SK-N-SH treated with all-trans-retinoic acid at 6 μM for 48 hours (cell line): ENCODE data around the gene COL24A1.

Experiments used
- ARNTL ChIP-seq: fragments of 450-650 bp; formaldehyde crosslinking; IDR thresholded peaks from 2 replicates; pipeline ENCODE4 v1.5.0; 2020; ENCODE audit warnings: low read depth, mild to moderate bottlenecking, moderate library complexity, borderline replicate concordance
- BACH2 ChIP-seq: fragments of 250-450 bp; sonication (Bioruptor Pico); IDR thresholded peaks from 2 replicates; pipeline ENCODE4 v1.9.0; 2021; ENCODE audit warnings: mild to moderate bottlenecking, borderline replicate concordance
- CSRNP3 ChIP-seq: fragments of 250-450 bp; sonication (Bioruptor Pico); IDR thresholded peaks from 2 replicates; pipeline ENCODE4 v1.5.1; 2021; ENCODE audit warnings: mild to moderate bottlenecking, moderate library complexity
- ISL1 ChIP-seq: fragments of 250-450 bp; sonication (Bioruptor Pico); IDR thresholded peaks from 2 replicates; pipeline ENCODE4 v2.1.2; 2022; ENCODE audit warnings: mild to moderate bottlenecking, moderate library complexity
- OSR1 ChIP-seq: fragments of 250-450 bp; sonication (Bioruptor Pico); IDR thresholded peaks from 2 replicates; pipeline ENCODE4 v1.8.0; 2022; ENCODE audit warnings: moderate library complexity, mild to moderate bottlenecking, inconsistent platforms
- PATZ1 ChIP-seq: fragments of 250-450 bp; sonication (Bioruptor Pico); IDR thresholded peaks from 2 replicates; pipeline ENCODE4 v1.8.0; 2020; ENCODE audit warnings: mild to moderate bottlenecking, moderate library complexity, borderline replicate concordance
- PPARA ChIP-seq: fragments of 250-450 bp; sonication (Bioruptor Pico); IDR thresholded peaks from 2 replicates; pipeline ENCODE4 v1.5.0; 2020; ENCODE audit warnings: mild to moderate bottlenecking, borderline replicate concordance
- RARB ChIP-seq: fragments of 250-450 bp; sonication (Bioruptor Pico); IDR thresholded peaks from 2 replicates; pipeline ENCODE4 v1.8.0; 2021; ENCODE audit warnings: mild to moderate bottlenecking, moderate library complexity
- SNAI2 ChIP-seq: fragments of 250-450 bp; sonication (Bioruptor Pico); IDR thresholded peaks from 2 replicates; pipeline ENCODE4 v1.5.0; 2020; ENCODE audit warnings: mild to moderate bottlenecking, moderate library complexity
- TCF4 ChIP-seq: fragments of 250-450 bp; sonication (Bioruptor Pico); IDR thresholded peaks from 2 replicates; pipeline ENCODE4 v1.8.0; 2021; ENCODE audit warnings: mild to moderate bottlenecking, moderate library complexity, borderline replicate concordance
- TSHZ2 ChIP-seq: fragments of 250-450 bp; sonication (Bioruptor Pico); IDR thresholded peaks from 2 replicates; pipeline ENCODE4 v1.5.0; 2020; ENCODE audit warnings: mild to moderate bottlenecking, moderate library complexity
- ZFP3 ChIP-seq: fragments of 250-450 bp; sonication (Bioruptor Pico); IDR thresholded peaks from 2 replicates; pipeline ENCODE4 v1.5.0; 2020; ENCODE audit warnings: mild to moderate bottlenecking, moderate library complexity
- ZFP30 ChIP-seq: fragments of 450-650 bp; formaldehyde crosslinking; IDR thresholded peaks from 2 replicates; pipeline ENCODE4 v1.5.0; 2022; ENCODE audit warnings: mild to moderate bottlenecking, moderate library complexity
- ZNF70 ChIP-seq: fragments of 450-650 bp; formaldehyde crosslinking; IDR thresholded peaks from 2 replicates; pipeline ENCODE4 v1.5.0; 2020; ENCODE audit warnings: mild to moderate bottlenecking, moderate library complexity

DNA sequence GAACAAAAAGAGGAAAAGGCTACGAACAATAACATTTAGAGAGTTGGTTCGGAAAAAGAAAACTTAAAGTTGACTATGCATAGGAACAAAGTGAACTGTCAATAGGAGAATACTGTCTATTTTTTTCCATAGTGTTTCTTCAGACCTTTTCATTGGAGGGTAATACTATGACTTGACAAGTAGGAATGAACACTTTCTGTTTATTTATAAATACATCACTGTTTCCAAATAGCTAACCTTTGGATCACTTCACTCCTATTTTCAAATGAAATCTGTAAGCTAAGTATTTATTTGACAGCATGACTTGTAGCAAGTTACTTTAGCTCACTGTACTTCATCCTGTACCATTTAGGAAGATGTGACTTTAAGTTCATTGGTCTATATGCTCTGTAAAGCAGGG lies 221.3 kb downstream of the COL24A1 start:
- no peak for TF ChIP-seq ZNF70
- no peak for TF ChIP-seq PATZ1 (CRISPR knock-in tag)
- TF ChIP-seq ISL1 (CRISPR knock-in tag): no peak
- no peak for TF ChIP-seq ZFP30 (CRISPR knock-in tag)
- TF ChIP-seq ZFP3 (CRISPR knock-in tag): no peak
- no peak for TF ChIP-seq TCF4 (CRISPR knock-in tag)
- TF ChIP-seq SNAI2 (CRISPR knock-in tag): no peak
- no peak for TF ChIP-seq TSHZ2 (CRISPR knock-in tag)
- no peak for TF ChIP-seq CSRNP3 (CRISPR knock-in tag)
- no peak for TF ChIP-seq PPARA (CRISPR knock-in tag)
- TF ChIP-seq OSR1 (CRISPR knock-in tag): no peak
- no peak for TF ChIP-seq BACH2 (CRISPR knock-in tag)
- TF ChIP-seq ARNTL (CRISPR knock-in tag): no peak
- no peak for TF ChIP-seq RARB (CRISPR knock-in tag)
